NCI-H2029 (cell line): Measurements from ENCODE around the gene POLR3K.

ENCODE experiments used
- DNase-seq: peaks from one replicate; lab custom pipeline; 2025; lab: John Stamatoyannopoulos, UW

POLR3K gene

DNA sequence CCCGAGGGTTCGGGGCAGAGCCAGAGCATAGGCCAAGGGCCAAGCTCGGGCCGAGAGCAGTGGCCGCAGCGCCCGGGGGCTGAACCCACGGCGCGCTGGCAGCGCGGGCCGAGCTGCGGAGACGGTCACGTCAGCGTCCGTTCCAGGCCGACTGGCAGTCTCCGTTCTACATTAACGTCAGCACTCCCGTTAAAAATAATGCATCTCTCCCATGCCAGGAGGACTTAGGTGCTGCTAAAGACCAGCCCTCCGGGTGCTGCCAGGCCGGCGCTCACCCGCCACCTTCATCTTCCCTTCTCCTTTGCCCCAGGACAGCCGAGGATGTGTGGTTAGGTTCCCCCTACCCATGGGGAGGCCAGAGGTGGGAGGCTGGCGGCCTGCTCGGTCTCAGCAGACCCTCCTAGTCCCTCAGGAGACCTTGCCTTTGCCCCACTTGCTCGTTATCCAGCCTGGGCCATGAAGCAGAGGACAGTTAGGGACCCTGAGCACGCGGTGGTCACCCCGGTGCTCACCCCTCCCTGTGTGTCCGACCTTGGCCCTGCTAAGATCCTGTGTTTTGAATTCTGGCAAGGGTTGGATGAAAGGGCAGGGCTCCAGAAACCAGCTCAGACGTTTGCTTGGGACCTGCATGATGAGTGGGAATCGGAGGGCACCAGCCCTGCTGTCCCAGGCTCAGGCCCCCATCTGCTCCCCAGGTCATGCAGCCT, 25.2 kb upstream of the POLR3K start:
- DNase-seq = no peak

DNA sequence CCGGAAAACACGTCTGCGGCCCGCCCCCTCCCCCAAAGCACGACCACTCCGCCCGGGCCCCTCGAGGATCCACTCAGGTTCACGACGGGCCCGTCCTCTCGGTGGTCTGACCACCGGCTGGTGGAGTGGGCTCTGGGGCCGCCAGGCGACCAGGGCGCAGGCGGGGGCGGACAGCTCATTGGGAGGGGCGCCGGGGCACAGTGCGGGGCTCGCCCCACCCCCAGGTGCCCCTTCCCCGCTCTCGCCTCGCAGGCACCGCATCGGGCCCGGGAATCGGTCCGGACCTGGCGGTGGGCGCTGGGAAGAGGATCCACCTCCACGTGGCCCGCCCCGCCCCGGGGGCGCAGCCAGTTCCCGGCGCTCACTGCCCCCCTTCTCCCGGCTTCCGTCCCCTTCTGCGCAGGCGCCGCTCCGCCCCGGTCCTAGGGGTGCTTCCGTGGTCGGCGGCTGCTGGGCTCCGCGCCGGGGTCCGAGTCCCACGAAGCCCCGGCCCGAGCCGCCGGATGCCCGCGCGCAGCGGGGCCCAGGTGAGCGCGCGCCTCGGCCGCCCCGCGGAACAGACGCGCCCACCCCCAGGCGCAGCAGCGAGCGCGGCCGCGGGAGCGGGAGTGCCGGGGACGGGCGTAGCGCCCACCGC, 24.5 kb upstream of the POLR3K start, which contains the start of gene MPG:
Gene MPG (plus strand): TSS at position 419 of the 637 bp plus-strand sequence. CDS start 85 bp downstream, at position 504.
- DNase-seq = peak; percentile 63

DNA sequence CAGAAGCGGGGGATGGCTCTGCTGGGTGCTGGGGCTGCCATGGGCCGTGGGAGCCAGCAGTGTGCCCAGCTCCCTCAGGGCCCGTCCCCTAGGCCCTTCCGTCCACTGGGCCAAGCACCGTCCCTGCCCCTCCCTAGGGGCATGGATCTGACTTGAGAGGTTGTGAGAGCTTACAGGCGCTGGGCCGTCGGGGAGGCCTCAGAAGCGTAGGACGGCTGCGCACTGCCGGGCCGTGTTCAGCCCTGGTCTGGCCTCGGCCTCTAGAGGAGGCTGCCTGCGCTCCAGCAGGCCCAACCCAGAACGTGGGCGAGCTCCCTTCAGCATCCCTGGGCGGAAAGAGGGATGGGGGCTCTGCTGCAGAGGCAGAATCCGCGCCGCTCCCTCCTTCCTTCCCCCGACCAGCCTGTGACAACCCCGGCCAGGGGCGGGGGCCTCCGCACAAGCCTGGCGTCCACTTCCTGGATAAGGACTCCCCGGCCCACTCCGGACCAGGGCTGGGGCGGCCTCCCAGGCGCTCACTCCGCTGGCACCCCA, 23.9 kb upstream of the POLR3K start:
- peak; percentile 19 for DNase-seq

GRCh38 chr16:76535-77272, 23.3 kb upstream of the POLR3K start:
- DNase-seq = peak; percentile 16

DNA sequence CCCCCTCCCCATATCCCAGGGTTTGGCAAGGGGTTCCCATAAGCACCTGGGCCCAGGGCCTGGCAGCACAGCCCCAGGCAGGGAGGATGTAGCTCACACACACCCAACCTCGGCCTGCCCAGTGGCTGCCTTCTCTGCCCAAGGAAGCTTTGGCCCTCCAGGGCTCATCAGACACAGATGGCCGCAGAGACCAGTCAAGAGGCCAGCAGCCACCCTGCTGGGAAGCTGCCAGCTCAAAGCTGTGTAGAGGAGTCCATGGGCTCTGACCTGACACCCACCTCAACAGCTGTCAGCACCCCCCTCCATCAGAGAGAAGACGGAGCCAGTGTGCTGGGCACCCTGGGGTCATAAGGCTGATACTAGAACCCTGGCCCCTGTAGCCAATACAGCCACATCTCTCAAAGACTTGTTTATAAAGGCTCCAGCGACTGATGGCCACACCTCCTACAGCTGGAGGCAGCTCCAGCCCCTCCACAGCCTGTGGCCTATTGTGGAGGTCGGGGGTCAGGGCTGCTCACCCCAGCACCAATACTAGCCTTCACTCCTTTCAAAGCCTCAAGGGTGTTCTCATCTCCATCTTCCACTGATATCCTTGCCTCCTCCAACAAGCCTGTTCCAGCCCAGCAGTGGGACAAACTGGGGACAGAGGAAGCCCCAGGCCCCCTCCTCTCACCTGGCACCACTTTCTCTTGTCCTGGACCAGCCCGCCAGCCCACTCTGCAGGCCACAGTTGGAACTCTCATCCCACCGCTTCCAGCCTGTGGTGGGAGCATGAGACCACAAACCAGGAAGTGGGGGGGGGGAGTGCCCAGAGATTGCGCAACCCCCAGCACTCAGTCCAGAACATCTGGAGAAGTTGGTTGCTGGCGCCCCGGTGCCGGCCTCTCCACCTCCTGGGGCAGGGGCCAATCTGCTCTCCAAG, 22.4 kb upstream of the POLR3K start:
- DNase-seq = peak; percentile 20

- no peak for DNase-seq
Observed at GRCh38 chr16:74747-75334, 21.4 kb upstream of the POLR3K start.

GRCh38 chr16:74051-74746, 20.8 kb upstream of the POLR3K start:
- DNase-seq = no peak

DNA sequence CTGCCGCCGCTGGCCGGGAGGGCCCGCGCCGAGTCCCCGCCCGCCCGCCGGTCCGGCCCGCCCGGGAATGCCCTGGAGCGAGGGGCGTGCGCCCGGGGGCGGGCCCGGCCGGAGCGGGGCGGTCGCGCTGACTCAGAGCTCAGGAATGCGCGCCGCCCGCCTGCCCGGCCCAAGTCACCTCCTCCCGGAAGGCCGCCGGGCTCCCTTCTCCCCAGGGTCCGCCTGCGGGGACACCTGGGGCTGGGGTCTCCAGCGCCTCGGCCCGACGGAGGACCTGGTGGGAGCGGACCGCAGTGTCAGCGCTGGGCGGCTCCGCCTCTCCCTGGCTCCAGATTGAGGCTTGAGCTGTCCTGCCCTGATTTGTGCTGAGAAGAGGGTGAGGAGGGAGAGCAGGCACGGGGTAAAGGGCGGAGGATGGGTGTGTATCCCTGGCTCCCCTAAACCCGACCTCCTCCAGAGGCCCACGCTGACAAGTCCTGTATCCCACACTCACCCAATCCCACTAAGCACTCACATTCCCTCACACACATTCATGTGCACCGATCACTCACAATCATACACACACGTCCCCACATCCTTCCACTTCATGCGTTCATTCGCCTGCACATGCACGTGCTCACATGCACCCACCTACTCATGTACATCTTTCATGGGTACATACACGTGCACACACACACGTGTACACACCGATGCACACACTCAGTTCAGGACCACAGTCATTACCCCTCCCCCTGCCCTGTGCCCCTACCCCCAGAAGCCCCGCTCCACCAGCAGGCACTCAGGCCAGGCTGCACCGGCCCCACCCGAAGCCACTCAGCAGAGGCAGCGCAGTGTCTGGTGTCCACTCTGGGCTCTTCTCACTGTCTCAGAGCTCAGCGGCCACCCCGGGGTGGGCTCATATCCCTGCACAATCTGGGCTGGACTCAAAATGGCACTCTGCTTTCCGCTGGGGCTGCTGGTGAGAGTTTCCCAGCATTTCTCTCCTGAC, 19.4 kb upstream of the POLR3K start, which contains the start of gene RHBDF1:
Gene RHBDF1 (minus strand): TSS at position 71 of the 988 bp plus-strand sequence. CDS start 7,616 bp downstream, outside the sequence.
- DNase-seq = no peak

- DNase-seq = peak; percentile 51
Observed at GRCh38 chr16:71540-72401, 18.4 kb upstream of the POLR3K start.

- no peak for DNase-seq
Observed at GRCh38 chr16:71210-71539, 17.8 kb upstream of the POLR3K start.

- no peak for DNase-seq
Observed at GRCh38 chr16:69181-69580, 15.8 kb upstream of the POLR3K start.

DNA sequence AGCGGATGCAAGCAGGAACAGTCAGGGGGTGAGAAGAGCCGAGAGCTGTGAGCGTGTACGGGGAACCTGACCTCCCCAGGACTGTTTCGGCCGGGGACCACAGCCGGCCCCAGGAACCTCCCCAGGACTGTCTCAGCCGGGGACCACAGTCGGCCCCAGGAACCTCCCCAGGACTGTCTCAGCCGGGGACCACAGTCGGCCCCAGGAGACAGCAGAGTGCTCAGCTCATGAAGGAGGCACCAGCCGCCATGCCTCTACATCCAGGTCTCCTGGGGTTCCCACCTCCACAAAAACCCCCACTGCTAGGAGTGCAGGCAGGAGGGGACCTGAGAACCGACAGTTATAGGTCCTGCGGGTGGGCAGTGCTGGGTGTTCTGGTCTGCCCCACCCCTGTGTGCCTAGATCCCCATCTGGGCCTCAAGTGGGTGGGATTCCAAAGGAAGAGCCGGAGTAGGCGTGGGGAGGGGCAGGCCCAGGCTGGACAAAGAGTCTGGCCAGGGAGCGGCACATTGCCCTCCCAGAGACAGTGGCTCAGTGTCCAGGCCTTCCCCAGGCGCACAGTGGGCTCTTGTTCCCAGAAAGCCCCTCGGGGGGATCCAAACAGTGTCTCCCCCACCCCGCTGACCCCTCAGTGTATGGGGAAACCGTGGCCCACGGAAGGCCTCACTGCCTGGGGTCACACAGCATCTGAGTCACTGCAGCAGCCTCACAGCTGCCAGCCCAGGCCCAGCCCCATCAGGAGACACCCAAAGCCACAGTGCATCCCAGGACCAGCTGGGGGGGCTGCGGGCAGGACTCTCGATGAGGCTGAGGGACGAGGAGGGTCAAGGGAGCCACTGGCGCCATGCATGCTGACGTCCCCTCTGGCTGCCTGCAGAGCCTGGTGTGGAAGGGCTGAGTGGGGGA, 14.7 kb upstream of the POLR3K start:
- DNase-seq = no peak

DNA sequence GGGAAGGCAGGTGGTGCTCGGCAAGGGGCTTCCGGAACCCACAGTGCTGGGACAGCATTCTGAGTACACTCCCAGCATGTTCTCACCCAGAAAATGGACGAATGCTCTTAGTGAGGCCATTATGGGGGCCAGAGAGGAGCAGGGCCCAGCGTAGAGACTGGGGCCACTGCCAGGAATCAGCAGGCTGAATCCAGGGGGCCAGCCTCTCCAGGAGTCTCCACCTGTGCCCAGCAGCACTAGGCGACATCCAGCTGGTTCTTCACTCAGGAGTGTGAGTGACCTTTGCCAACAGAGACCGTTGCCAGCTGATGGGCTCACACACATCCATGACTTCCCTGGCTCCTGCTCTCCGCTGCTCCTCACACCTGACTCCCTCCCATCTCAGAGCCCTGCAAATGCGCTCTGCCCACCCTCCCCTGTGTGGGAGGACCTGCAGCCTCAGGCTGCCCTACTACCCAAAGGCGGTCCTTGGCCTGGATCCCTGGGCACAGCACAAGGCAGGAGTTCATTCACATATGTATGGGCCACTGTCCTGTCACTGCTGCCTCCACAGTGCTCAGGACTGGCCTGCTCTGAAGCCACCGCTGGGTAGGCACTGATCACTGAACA, 13.9 kb upstream of the POLR3K start:
- peak; percentile 30 for DNase-seq

DNA sequence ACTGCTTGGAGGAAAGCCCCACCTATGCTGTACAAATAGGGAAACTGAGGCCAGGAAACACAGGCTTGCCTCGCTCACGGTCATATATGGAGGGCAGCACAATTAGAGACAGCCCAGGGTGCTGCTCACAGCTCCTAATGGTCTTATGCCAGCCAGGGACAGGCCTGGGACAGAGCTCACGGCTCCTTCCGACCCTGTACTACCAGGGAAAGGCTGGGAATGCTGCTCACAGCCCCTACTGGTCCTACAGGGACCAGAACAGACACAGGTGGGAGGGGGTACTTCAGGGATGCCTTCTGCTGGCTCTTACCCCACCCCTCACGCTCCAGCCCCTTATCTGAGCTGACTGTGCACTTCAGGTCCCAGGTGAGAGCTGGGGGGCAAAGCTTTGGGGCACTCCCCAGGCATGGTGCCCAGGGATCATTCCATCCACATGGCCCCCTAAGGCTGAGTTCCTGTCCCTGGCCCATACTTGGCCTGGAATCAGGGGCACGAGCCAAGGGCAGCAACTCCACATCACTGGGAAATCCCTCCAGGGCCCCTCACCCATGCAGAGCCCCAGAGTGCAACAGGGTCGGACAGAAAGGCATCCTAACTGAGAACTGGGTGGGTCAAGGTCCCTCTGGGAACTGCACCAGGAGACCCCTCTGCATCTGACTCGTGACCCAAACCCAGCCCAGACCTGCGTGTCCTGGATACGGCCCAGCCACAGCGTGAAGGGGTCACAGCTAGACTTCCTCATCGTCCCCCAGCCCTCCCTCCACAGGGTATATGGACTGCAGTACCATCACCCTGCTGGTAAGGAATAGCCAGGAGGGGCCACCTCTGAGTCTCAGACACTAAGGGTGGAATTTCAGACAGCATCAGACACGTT, 13.1 kb upstream of the POLR3K start:
- DNase-seq = no peak

GRCh38 chr16:65745-66144, 12.3 kb upstream of the POLR3K start:
- DNase-seq = peak; percentile 64

DNA sequence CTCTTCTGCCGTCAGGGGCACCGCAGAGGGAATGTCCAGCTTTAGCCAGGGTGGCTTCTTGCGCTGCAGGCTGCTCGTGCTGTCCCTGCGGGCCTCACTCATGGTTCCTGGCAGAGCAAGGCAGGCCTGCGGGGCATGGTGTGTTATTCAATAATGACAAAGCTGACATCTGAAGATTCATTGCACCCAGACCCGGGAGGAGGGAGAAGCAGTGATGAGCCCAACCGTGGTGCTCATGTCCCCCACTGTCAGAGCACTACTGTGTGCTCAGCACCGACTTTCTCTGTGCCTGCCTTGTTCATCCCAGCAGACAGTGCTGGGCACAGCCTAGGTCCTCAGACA, 11.5 kb upstream of the POLR3K start:
- DNase-seq = no peak
